Natural killer cell (primary cell): ENCODE results near the gene ADAM33. TPM values are rescaled to one million over a fixed set of nuclear protein-coding genes. Genes with fewer than 3 reads are reported as not detected.

Source experiments
- ATAC-seq, 3 donors: fragments of 150-1000 bp in 2 of 3; fragments of 200-7000 bp in 1 of 3; cut with Tn5 transposase; 1 replicate in 1 of 3; 2 replicates in 2 of 3; pipeline ENCODE4 v1.10.0; 2021; ENCODE audit warnings: mild to moderate bottlenecking in 2 of 3, moderate library complexity in 2 of 3
- DNase-seq, 2 donors: peaks; one replicate each; pipeline versions ENCODE4 v3.0.0 to v3.0.0-alpha.2; 2013 to 2021; ENCODE audit warnings: mixed read lengths in 1 of 2
- H3K27ac ChIP-seq: one replicate; pipeline ENCODE4 v1.5.1; 2013; ENCODE audit warnings: mild to moderate bottlenecking, low read length
- H3K27me3 ChIP-seq: one replicate; pipeline ENCODE4 v1.6.1; 2013; ENCODE audit warnings: low read length; ENCODE audit not compliant: control insufficient read depth, insufficient read depth
- H3K36me3 ChIP-seq: one replicate; pipeline ENCODE4 v1.6.1; 2013; ENCODE audit warnings: low read length; ENCODE audit not compliant: control insufficient read depth, insufficient read depth
- H3K4me1 ChIP-seq: one replicate; pipeline ENCODE4 v1.6.1; 2013; ENCODE audit warnings: low read length; ENCODE audit not compliant: control insufficient read depth, insufficient read depth
- H3K4me3 ChIP-seq: one replicate; pipeline ENCODE4 v1.5.1; 2013; ENCODE audit warnings: low read length
- H3K9me3 ChIP-seq: one replicate; pipeline ENCODE4 v1.6.1; 2013; ENCODE audit warnings: low read length; ENCODE audit not compliant: control insufficient read depth, insufficient read depth
- H3K27ac Mint-ChIP-seq, 2 donors: one replicate each; pipeline ENCODE4 v1.8.0; 2022; ENCODE audit warnings: mild to moderate bottlenecking in 2 of 2, mixed read lengths in 2 of 2, moderate library complexity in 1 of 2
- H3K27me3 Mint-ChIP-seq, 2 donors: one replicate each; pipeline ENCODE4 v1.8.0; 2022; ENCODE audit warnings: low read depth in 2 of 2, mixed read lengths in 2 of 2
- H3K36me3 Mint-ChIP-seq: one replicate; pipeline ENCODE4 v1.8.0; 2022; ENCODE audit warnings: mixed read lengths
- H3K4me1 Mint-ChIP-seq, 2 donors: one replicate each; pipeline ENCODE4 v1.8.0; 2022; ENCODE audit warnings: mixed read lengths in 2 of 2
- H3K4me3 Mint-ChIP-seq: one replicate; pipeline ENCODE4 v1.8.0; 2022; ENCODE audit warnings: mild to moderate bottlenecking, moderate library complexity, mixed read lengths
- H3K9me3 Mint-ChIP-seq, 2 donors: one replicate each; pipeline ENCODE4 v1.8.0; 2022; ENCODE audit warnings: mixed read lengths in 2 of 2
- CTCF ChIP-seq: fragments of 200-600 bp; IDR thresholded peaks from one replicate; pipeline ENCODE4 v1.8.0; 2022; ENCODE audit warnings: antibody characterized with exemption
- WGBS: methylation state at CpG from one replicate; pipeline ENCODE4 v1.1.7; 2013; ENCODE audit warnings: missing lambda C conversion rate; ENCODE audit not compliant: insufficient coverage; 5-methylcytosine and 5-hydroxymethylcytosine counted together
- intact Hi-C: fragments of 100-400 bp; cut with micrococcal nuclease; formaldehyde crosslinking; loops from one replicate; pipeline ENCODE4 v1.14.2; 2022
- total RNA-seq, 4 donors: library from RNA; stranded (reverse); fragments of 120-200 nt in 1 of 4; gene quantifications; one replicate each; pipeline versions ENCODE4 v1.2.3 to v1.2.4, GENCODE V29; 2013 to 2022

The ADAM33 gene
- total RNA-seq, 3 donors from 2014 or later (not counting 1 experiment from before 2014, with no cell fraction given), result not detected

GRCh38 chr20:3680701-3681351, 984 bp downstream of the ADAM33 start:
- peaks cover 0 to 11% of the 10 kb centered on the region in 2 donors for H3K4me1 Mint-ChIP-seq
- no peaks in the 10 kb centered on the region for H3K9me3 ChIP-seq
- ATAC-seq (no peak), DNase-seq (no peak)
- peaks cover 13% of the 10 kb centered on the region for H3K4me1 ChIP-seq
- no peak overlapping the region for H3K27ac Mint-ChIP-seq
- no peak for TF ChIP-seq CTCF
- H3K9me3 Mint-ChIP-seq, result no peaks in the 10 kb centered on the region
- peaks cover 47 to 60% of the 10 kb centered on the region in 2 donors for H3K27me3 Mint-ChIP-seq
- intact Hi-C loops, result no loop called here
- H3K4me3 Mint-ChIP-seq, result no peak overlapping the region
- peaks cover 12% of the 10 kb centered on the region for H3K27me3 ChIP-seq
- WGBS, result 82% methylated on average over 15 of the region's 15 CpGs
- no peak overlapping the region for H3K4me3 ChIP-seq
- no peaks in the 10 kb centered on the region for H3K36me3 Mint-ChIP-seq
- H3K27ac ChIP-seq, result no peak overlapping the region
- H3K36me3 ChIP-seq, result no peaks in the 10 kb centered on the region

- DNase-seq, result no peak
- peaks cover 12% of the 10 kb centered on the region for H3K27me3 ChIP-seq
- intact Hi-C loops, result no loop called here
- H3K36me3 Mint-ChIP-seq, result no peaks in the 10 kb centered on the region
- H3K4me1 Mint-ChIP-seq, result peaks cover 0 to 11% of the 10 kb centered on the region in 2 donors
- no peaks in the 10 kb centered on the region for H3K9me3 ChIP-seq
- no peak overlapping the region for H3K27ac ChIP-seq
- H3K27ac Mint-ChIP-seq, result no peak overlapping the region
- H3K4me3 ChIP-seq, result no peak overlapping the region
- H3K4me3 Mint-ChIP-seq, result no peak overlapping the region
- no peak for TF ChIP-seq CTCF
- H3K4me1 ChIP-seq, result peaks cover 13% of the 10 kb centered on the region
- H3K27me3 Mint-ChIP-seq, result peaks cover 48 to 63% of the 10 kb centered on the region in 2 donors
- 81% methylated on average over 18 of the region's 18 CpGs for WGBS
- ATAC-seq, result no peak
- H3K36me3 ChIP-seq, result no peaks in the 10 kb centered on the region
- H3K9me3 Mint-ChIP-seq, result no peaks in the 10 kb centered on the region
These were observed 1.8 kb downstream of the ADAM33 start for GRCh38 chr20:3679749-3680700.

DNA sequence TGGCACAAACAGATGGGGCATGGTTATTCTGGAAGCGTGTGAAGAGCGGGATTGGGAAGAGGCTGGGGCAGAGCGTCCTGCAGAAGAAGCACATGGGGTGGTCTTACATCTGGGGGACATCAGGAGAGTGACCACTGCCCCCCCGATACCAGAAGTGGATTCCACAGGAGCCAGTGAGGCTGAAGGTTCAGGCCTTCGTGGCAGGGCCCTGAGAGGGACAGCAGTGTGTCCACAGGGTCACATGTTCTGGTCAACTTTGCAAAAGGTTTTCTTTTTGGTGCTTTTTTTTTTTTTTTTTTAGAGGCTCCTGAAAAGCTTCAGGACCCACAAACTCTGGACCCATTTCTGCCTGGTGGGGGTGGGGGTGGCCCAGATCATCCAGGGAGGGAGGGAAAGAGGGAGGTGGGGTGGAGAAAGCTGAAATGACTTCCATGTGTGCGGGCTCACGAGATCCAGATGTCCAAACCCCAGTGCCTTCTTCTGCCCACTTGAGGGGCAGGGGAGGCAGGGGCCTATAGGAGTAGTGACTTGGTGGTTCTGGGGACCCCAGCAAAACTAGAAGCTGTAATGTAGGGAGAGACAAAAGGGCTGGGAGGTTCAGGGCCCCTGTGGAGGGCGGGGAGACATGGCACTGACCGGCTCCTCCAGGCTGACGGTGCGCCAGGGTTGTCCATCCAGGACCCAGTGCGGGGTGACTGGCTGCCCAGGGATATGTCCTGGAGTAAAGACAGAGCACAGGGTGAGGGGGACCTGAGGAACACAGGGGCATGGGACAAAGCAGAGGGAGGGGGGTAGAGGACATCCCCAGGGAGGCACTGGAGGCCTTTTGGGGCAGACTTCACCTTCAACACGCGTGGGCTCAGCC, 2.7 kb downstream of the ADAM33 start:
- Mint-ChIP-seq H3K4me1 (peaks cover 0 to 11% of the 10 kb centered on the region in 2 donors), H3K27me3 (peaks cover 51 to 65% of the 10 kb centered on the region in 2 donors), H3K27ac (no peak overlapping the region), H3K36me3 (no peaks in the 10 kb centered on the region), H3K4me3 (no peak overlapping the region), H3K9me3 (no peaks in the 10 kb centered on the region)
- no peak overlapping the region for H3K27ac ChIP-seq
- TF ChIP-seq CTCF, result no peak
- ATAC-seq (no peak), DNase-seq (no peak)
- 90% methylated on average over 14 of the region's 14 CpGs for WGBS
- H3K27me3 ChIP-seq, result peaks cover 12% of the 10 kb centered on the region
- H3K9me3 ChIP-seq, result no peaks in the 10 kb centered on the region
- H3K4me3 ChIP-seq, result no peak overlapping the region
- intact Hi-C loops, result no loop called here
- H3K36me3 ChIP-seq, result no peaks in the 10 kb centered on the region
- peaks cover 13% of the 10 kb centered on the region for H3K4me1 ChIP-seq
